ENCODE measurements around the gene TMEM213.

GRCh38 chr7:138875794-138876193 is 78.0 kb downstream of the TMEM213 start:
- TF ChIP-seq, protein P1, sequence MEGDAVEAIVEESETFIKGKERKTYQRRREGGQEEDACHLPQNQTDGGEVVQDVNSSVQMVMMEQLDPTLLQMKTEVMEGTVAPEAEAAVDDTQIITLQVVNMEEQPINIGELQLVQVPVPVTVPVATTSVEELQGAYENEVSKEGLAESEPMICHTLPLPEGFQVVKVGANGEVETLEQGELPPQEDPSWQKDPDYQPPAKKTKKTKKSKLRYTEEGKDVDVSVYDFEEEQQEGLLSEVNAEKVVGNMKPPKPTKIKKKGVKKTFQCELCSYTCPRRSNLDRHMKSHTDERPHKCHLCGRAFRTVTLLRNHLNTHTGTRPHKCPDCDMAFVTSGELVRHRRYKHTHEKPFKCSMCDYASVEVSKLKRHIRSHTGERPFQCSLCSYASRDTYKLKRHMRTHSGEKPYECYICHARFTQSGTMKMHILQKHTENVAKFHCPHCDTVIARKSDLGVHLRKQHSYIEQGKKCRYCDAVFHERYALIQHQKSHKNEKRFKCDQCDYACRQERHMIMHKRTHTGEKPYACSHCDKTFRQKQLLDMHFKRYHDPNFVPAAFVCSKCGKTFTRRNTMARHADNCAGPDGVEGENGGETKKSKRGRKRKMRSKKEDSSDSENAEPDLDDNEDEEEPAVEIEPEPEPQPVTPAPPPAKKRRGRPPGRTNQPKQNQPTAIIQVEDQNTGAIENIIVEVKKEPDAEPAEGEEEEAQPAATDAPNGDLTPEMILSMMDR (IDR thresholded peaks at IDR 0.05; ENCODE audit: insufficient read depth, low read depth, low read length) = no peak
- TF ChIP-seq EZH2 (IDR thresholded peaks at IDR 0.05; ENCODE audit: insufficient read depth, low read length) = no peak
